K562 (cell line): ENCODE data around the gene RCN2. TPM values are rescaled to one million over a fixed set of nuclear protein-coding genes. Genes with fewer than 3 reads are reported as not detected.

ENCODE experiments used
- ATAC-seq: fragments of 200-7000 bp; cut with Tn5 transposase; 3 replicates; pipeline ENCODE4 v1.9.1; 2020; ENCODE audit warnings: moderate library complexity
- BruUV-seq: library from RNA; stranded (reverse); fragments of 400-500 nt; replicated peaks from 2 replicates; lab custom pipeline; 2021; lab: Mats Ljungman, UMichigan
- CTCF ChIA-PET: fragments of 300-600 bp; formaldehyde crosslinking; extraction: SDS; loops from one replicate; lab custom pipeline; 2021; ENCODE audit warnings: low intra/inter-chr PET ratio; lab: Yijun Ruan, JAX
- POLR2A ChIA-PET: fragments of 300-600, 350-650 bp; sonication (Branson Sonifier 250); formaldehyde crosslinking; extraction: SDS; loops from one replicate; lab custom pipeline; 2021; ENCODE audit warnings: antibody characterized with exemption, inconsistent platforms; lab: Yijun Ruan, JAX
- DNase-seq, 4 experiments: peaks; one replicate each; pipeline versions ENCODE4 v3.0.0 to v3.0.0-alpha.2; 2011 to 2018; ENCODE audit warnings: low spot score in 3 of 4, mixed read lengths in 3 of 4; ENCODE audit errors: extremely low read depth in 1 of 4
- FAIRE-seq: peaks from 2 replicates; lab custom pipeline; 2011; peaks lifted over from hg19 to GRCh38; lab: Jason Lieb, UNC
- H2AFZ ChIP-seq: 2 replicates; pipeline ENCODE4 v1.6.0; 2011; ENCODE audit warnings: low read depth, low read length, control low read depth, inconsistent platforms
- H3K27ac ChIP-seq: fragments of 200-600 bp; 3 replicates; pipeline ENCODE4 v1.8.0; 2011; ENCODE audit warnings: low read depth, mild to moderate bottlenecking, control low read depth, inconsistent platforms, low read length, moderate library complexity, mixed read lengths; ENCODE audit errors: extremely low read depth
- H3K27me3 ChIP-seq, 2 experiments: fragments of 300-600 bp in 1 of 2; 2 replicates in 1 of 2; 3 replicates in 1 of 2; pipeline versions ENCODE4 v1.6.0 to v1.8.0; 2011; ENCODE audit warnings: inconsistent platforms in 2 of 2, low read length in 2 of 2, mild to moderate bottlenecking in 1 of 2, mixed read lengths in 1 of 2, moderate library complexity in 1 of 2; ENCODE audit not compliant: control insufficient read depth in 2 of 2, insufficient read depth in 2 of 2
- H3K36me3 ChIP-seq: fragments of 300-600 bp; 3 replicates; pipeline ENCODE4 v1.8.0; 2011; ENCODE audit warnings: mild to moderate bottlenecking, low read length, inconsistent platforms; ENCODE audit not compliant: control insufficient read depth, insufficient read depth
- H3K4me1 ChIP-seq, 2 experiments: fragments of 200-600 bp in 1 of 2; replicated peaks in 1 of 2; 2 replicates in 1 of 2; 3 replicates in 1 of 2; pipeline versions ENCODE4 v1.5.1 to v1.8.0; 2011; ENCODE audit warnings: inconsistent platforms in 2 of 2, low read length in 2 of 2, mild to moderate bottlenecking in 1 of 2, mixed read lengths in 1 of 2, moderate library complexity in 1 of 2; ENCODE audit not compliant: control insufficient read depth in 2 of 2, insufficient read depth in 2 of 2
- H3K4me2 ChIP-seq: 2 replicates; pipeline ENCODE4 v1.6.1; 2011; ENCODE audit warnings: low read length, control low read depth, inconsistent platforms, mixed read lengths; ENCODE audit not compliant: insufficient read depth
- H3K4me3 ChIP-seq: fragments of 200-600 bp; sonication (generic), shearing (Covaris generic); 2 replicates; pipeline ENCODE4 v1.5.1; 2016; ENCODE audit warnings: control low read depth, inconsistent platforms
- H3K79me2 ChIP-seq: fragments of 200-600 bp; 3 replicates; pipeline ENCODE4 v1.8.0; 2011; ENCODE audit warnings: low read length, inconsistent platforms; ENCODE audit not compliant: control insufficient read depth, insufficient read depth
- H3K9ac ChIP-seq, 2 experiments: 2 replicates each; pipeline versions ENCODE4 v1.6.0 to v1.6.1; 2011; ENCODE audit warnings: low read depth in 2 of 2, low read length in 2 of 2, control low read depth in 1 of 2, inconsistent platforms in 1 of 2, mild to moderate bottlenecking in 1 of 2, mixed read lengths in 1 of 2; ENCODE audit not compliant: insufficient read depth in 1 of 2
- H3K9me1 ChIP-seq: one replicate; pipeline ENCODE4 v1.6.0; 2011; ENCODE audit warnings: inconsistent platforms, mild to moderate bottlenecking, low read length, moderate library complexity; ENCODE audit not compliant: control insufficient read depth, insufficient read depth
- H3K9me3 ChIP-seq: replicated peaks from 2 replicates; pipeline ENCODE4 v1.5.1; 2011; ENCODE audit warnings: low read depth, low read length, inconsistent platforms; ENCODE audit not compliant: control insufficient read depth, insufficient read depth
- H4K20me1 ChIP-seq: replicated peaks from 2 replicates; pipeline ENCODE4 v1.6.1; 2011; ENCODE audit warnings: low read length, inconsistent platforms, mixed read lengths; ENCODE audit not compliant: control insufficient read depth, insufficient read depth
- BCL6 ChIP-seq: fragments of 250-450 bp; sonication (Bioruptor Pico); IDR thresholded peaks from 2 replicates; pipeline ENCODE4 v1.4.0; 2020
- GTF2F1 ChIP-seq: IDR thresholded peaks from 2 replicates; pipeline ENCODE4 v1.6.1; 2011; ENCODE audit warnings: low read depth, low read length, improper control_type of control experiment
- KAT2B ChIP-seq: IDR thresholded peaks from one replicate; pipeline ENCODE4 v1.6.1; 2012; ENCODE audit warnings: low read depth, mild to moderate bottlenecking, control low read depth, inconsistent platforms, low read length, moderate library complexity
- KLF10 ChIP-seq: fragments of 250-450 bp; sonication (Bioruptor Pico); IDR thresholded peaks from 2 replicates; pipeline ENCODE4 v1.6.1; 2021; ENCODE audit warnings: matching md5 sums
- MTA2 ChIP-seq: fragments of 450-650 bp; IDR thresholded peaks from 2 replicates; pipeline ENCODE4 v1.6.1; 2016; ENCODE audit warnings: low read depth
- NCOA4 ChIP-seq: fragments of 450-650 bp; IDR thresholded peaks from 2 replicates; pipeline ENCODE4 v1.6.1; 2018; ENCODE audit warnings: mild to moderate bottlenecking; ENCODE audit not compliant: partially characterized antibody
- NFIC ChIP-seq: fragments of 450-650 bp; IDR thresholded peaks from 2 replicates; pipeline ENCODE4 v1.6.1; 2017; ENCODE audit warnings: mild to moderate bottlenecking, inconsistent platforms
- PHF21A ChIP-seq: fragments of 450-650 bp; IDR thresholded peaks from 2 replicates; pipeline ENCODE4 v1.6.1; 2017; ENCODE audit warnings: low read depth, borderline replicate concordance
- RUNX1 ChIP-seq: sonication (generic); IDR thresholded peaks from 2 replicates; pipeline ENCODE4 v1.6.1; 2016; ENCODE audit warnings: antibody characterized with exemption, low read depth
- SAFB ChIP-seq: fragments of 200-400 bp; formaldehyde crosslinking; IDR thresholded peaks from 2 replicates; pipeline ENCODE4 v1.6.1; 2017; ENCODE audit warnings: low read depth, low read length, borderline replicate concordance
- SRSF1 ChIP-seq: fragments of 200-400 bp; formaldehyde crosslinking; IDR thresholded peaks from 2 replicates; pipeline ENCODE4 v1.6.1; 2017; ENCODE audit warnings: mild to moderate bottlenecking, low read depth, low read length, moderate library complexity
- TEAD2 ChIP-seq: fragments of 450-650 bp; IDR thresholded peaks from 2 replicates; pipeline ENCODE4 v1.6.1; 2016; ENCODE audit warnings: missing genetic modification characterization, control low read depth, missing compliant biosample characterization
- TGIF2 ChIP-seq: sonication (generic); formaldehyde crosslinking; IDR thresholded peaks from 2 replicates; pipeline ENCODE4 v1.8.1; 2022; ENCODE audit warnings: mild to moderate bottlenecking, missing genetic modification reagents, moderate library complexity
- TOE1 ChIP-seq, 2 experiments: fragments of 450-650 bp in 1 of 2; sonication (generic) in 1 of 2; formaldehyde crosslinking in 1 of 2; IDR thresholded peaks; 2 replicates each; pipeline versions ENCODE4 v1.7.1 to v1.8.0; 2016 to 2022; ENCODE audit warnings: borderline replicate concordance in 2 of 2, mild to moderate bottlenecking in 2 of 2, antibody characterized with exemption in 1 of 2, inconsistent platforms in 1 of 2, low read depth in 1 of 2, missing genetic modification reagents in 1 of 2, moderate library complexity in 1 of 2
- ZNF212 ChIP-seq: fragments of 450-650 bp; formaldehyde crosslinking; IDR thresholded peaks from 2 replicates; pipeline ENCODE4 v1.4.0; 2020; ENCODE audit warnings: mild to moderate bottlenecking
- ZNF384 ChIP-seq: IDR thresholded peaks from 2 replicates; pipeline ENCODE4 v1.6.1; 2012; ENCODE audit warnings: low read depth, low read length, improper control_type of control experiment
- ZNF778 ChIP-seq: fragments of 450-650 bp; formaldehyde crosslinking; IDR thresholded peaks from 2 replicates; pipeline ENCODE4 v1.4.0; 2020; ENCODE audit warnings: mild to moderate bottlenecking, moderate library complexity
- WGBS: fragments of 100-300 bp; shearing (Covaris generic); methylation state at CpG from one replicate; pipeline ENCODE4 v1.1.6; 2016; ENCODE audit warnings: low coverage, mixed read lengths; ENCODE audit not compliant: insufficient coverage; ENCODE audit errors: missing lambda C conversion rate; 5-methylcytosine and 5-hydroxymethylcytosine counted together
- in situ Hi-C: fragments of 300-500 bp; cut with MboI; formaldehyde crosslinking; loops from 4 replicates; pipeline ENCODE4 v1.15.0; 2018; ENCODE audit warnings: inconsistent platforms, mixed read lengths
- intact Hi-C: fragments of 100-400 bp; cut with micrococcal nuclease; formaldehyde crosslinking; loops from 2 replicates; pipeline ENCODE4 v1.14.2; 2022
- polyA plus RNA-seq, 8 experiments: library from polyadenylated mRNA; depleted of rRNA in 4 of 8; stranded (reverse) in 5 of 8; unstranded in 3 of 8; fragments of >200 nt; fragmentation: Nextera tagmentation in 2 of 8; fragmentation: Illumina TruSeq in 1 of 8; extraction: Ambion mirVana in 2 of 8; extraction: Trizol in 1 of 8; gene quantifications; 2 replicates each; pipeline versions ENCODE4 v1.2.1 to v1.2.3, GENCODE V29; 2011 to 2014; ENCODE audit warnings: inconsistent platforms in 1 of 8, missing spikeins in 1 of 8
- total RNA-seq, 7 experiments: library from RNA; depleted of rRNA in 6 of 7; stranded (reverse); fragments of >200 nt in 6 of 7; fragmentation: Illumina TruSeq in 2 of 7; extraction: Trizol in 2 of 7; gene quantifications; 2 replicates each; pipeline versions ENCODE4 v1.2.1 to v1.2.3, GENCODE V29; 2011 to 2021; ENCODE audit warnings: low replicate concordance in 1 of 7
- TF ChIP-seq, protein P1 (sequence below), 2 experiments: fragments of 450-650 bp; IDR thresholded peaks; 2 replicates each; pipeline ENCODE4 v1.6.1; 2016
- TF ChIP-seq, protein P2 (sequence below): fragments of 450-650 bp; IDR thresholded peaks from 2 replicates; pipeline ENCODE4 v1.6.1; 2016; ENCODE audit warnings: mild to moderate bottlenecking

The RCN2 gene
- total and polyA plus RNA-seq, 9 of the 15 experiments (the other 6 are each of a cell fraction or from before 2014, with no cell fraction given) = 20.9 to 63.6 (median 52.8) TPM

- in situ Hi-C loops = no loop called here
- Histone ChIP-seq H3K4me3 (no peak overlapping the region), H3K36me3 (no peaks in the 10 kb centered on the region), H3K4me1 (peaks cover 0 to 11% of the 10 kb centered on the region in 2 experiments; a peak in 1 of 5 replicates), H3K9ac (no peak overlapping the region), H3K79me2 (no peaks in the 10 kb centered on the region), H3K9me3 (no peaks in the 10 kb centered on the region), H3K9me1 (no peaks in the 10 kb centered on the region), H2AFZ (no peak overlapping the region), H4K20me1 (no peaks in the 10 kb centered on the region; the same call in 1 of the 2 replicates), H3K4me2 (no peak overlapping the region), H3K27me3 (peaks cover 10 to 42% of the 10 kb centered on the region in 2 experiments), H3K27ac (no peak overlapping the region)
- BruUV-seq = no TSS peak
- ChIA-PET POLR2A (no interaction called here), CTCF (no interaction called here)
- TF ChIP-seq NFIC (no peak), GTF2F1 (no peak), NCOA4 (no peak), BCL6 (CRISPR knock-in tag) (no peak), TGIF2 (CRISPR knock-in tag) (no peak), MTA2 (no peak), ZNF778 (CRISPR knock-in tag) (no peak), ZNF384 (no peak), KAT2B (no peak), SRSF1 (no peak), TOE1 (IDR thresholded peaks at IDR 0.05; ENCODE audit: borderline replicate concordance) (no peak), TOE1 (CRISPR knock-in tag; IDR thresholded peaks at IDR 0.05; ENCODE audit: borderline replicate concordance, low read depth) (no peak), KLF10 (CRISPR knock-in tag) (no peak), ZNF212 (CRISPR knock-in tag) (no peak), RUNX1 (no peak), TEAD2 (no peak), SAFB (no peak), PHF21A (no peak)
- TF ChIP-seq, protein P1, sequence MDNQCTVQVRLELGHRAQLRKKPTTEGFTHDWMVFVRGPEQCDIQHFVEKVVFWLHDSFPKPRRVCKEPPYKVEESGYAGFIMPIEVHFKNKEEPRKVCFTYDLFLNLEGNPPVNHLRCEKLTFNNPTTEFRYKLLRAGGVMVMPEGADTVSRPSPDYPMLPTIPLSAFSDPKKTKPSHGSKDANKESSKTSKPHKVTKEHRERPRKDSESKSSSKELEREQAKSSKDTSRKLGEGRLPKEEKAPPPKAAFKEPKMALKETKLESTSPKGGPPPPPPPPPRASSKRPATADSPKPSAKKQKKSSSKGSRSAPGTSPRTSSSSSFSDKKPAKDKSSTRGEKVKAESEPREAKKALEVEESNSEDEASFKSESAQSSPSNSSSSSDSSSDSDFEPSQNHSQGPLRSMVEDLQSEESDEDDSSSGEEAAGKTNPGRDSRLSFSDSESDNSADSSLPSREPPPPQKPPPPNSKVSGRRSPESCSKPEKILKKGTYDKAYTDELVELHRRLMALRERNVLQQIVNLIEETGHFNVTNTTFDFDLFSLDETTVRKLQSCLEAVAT (IDR thresholded peaks at IDR 0.05) = no peak
- TF ChIP-seq, protein P2, sequence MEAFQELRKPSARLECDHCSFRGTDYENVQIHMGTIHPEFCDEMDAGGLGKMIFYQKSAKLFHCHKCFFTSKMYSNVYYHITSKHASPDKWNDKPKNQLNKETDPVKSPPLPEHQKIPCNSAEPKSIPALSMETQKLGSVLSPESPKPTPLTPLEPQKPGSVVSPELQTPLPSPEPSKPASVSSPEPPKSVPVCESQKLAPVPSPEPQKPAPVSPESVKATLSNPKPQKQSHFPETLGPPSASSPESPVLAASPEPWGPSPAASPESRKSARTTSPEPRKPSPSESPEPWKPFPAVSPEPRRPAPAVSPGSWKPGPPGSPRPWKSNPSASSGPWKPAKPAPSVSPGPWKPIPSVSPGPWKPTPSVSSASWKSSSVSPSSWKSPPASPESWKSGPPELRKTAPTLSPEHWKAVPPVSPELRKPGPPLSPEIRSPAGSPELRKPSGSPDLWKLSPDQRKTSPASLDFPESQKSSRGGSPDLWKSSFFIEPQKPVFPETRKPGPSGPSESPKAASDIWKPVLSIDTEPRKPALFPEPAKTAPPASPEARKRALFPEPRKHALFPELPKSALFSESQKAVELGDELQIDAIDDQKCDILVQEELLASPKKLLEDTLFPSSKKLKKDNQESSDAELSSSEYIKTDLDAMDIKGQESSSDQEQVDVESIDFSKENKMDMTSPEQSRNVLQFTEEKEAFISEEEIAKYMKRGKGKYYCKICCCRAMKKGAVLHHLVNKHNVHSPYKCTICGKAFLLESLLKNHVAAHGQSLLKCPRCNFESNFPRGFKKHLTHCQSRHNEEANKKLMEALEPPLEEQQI = no peak
- DNase-seq = no peak
- no peak for FAIRE-seq
- intact Hi-C loops = no loop called here
- WGBS = 8% methylated on average over 5 of the region's 5 CpGs
- no peak for ATAC-seq
Measured at GRCh38 chr15:76976572-76977270, 45.2 kb downstream of the RCN2 start.
